ENCODE data around the gene ZNFX1. TPM values are rescaled to one million over a fixed set of nuclear protein-coding genes. Genes with fewer than 3 reads are reported as not detected.

ZNFX1 gene
- total and polyA plus RNA-seq, 9 of the 15 experiments (the other 6 are each of a cell fraction or from before 2014, with no cell fraction given) = 3.8 to 13.8 (median 10.3) TPM

DNA sequence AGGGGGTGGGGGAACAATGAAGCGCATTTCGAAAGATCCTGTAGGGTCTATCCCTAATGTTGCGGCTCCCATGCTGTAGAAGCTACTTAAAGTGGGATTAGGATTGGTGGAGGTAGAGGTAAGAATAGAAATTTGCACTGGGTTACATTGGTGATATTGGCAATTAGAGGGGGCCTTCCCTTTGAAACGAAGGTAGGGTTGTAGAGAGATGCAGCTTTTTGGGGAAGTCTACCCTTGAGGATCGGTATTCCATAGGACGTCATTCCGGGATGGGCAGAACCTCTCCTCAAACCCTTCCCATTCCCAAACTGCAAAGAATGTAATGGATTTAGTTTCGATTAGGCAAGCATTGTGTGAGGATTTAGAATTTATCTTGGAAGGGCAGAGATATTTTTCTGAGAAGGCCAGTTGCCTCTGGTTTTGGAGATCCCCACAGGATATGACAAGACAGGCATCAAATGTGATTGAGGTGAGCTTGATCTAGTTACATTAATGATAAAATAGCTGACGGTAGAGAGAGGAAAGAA is 5.4 kb upstream of the ZNFX1 start (continued):
- TF ChIP-seq SIN3A (IDR thresholded peaks at IDR 0.05; ENCODE audit: borderline replicate concordance in 2 of 2, control insufficient read depth in 1 of 2, low read depth in 2 of 2, low read length in 2 of 2) (no peak), PHTF2 (CRISPR knock-in tag; IDR thresholded peaks at IDR 0.05) (peak; percentile 48; the same call in 1 of the 2 replicates), MYC (IDR thresholded peaks at IDR 0.05; ENCODE audit: low read depth, low read length) (0 out of 2 replicates have a peak, but pooled peaks have one; percentile 2), MYC (CRISPR knock-in tag; IDR thresholded peaks at IDR 0.05; ENCODE audit: borderline replicate concordance, low read depth) (no peak), POLR2AphosphoS2 (IDR thresholded peaks at IDR 0.05; ENCODE audit: low read length) (peak; percentile 53; the same call in 1 of the 2 replicates), XRCC5 (IDR thresholded peaks at IDR 0.05; ENCODE audit: low read depth, low read length) (no peak), SMARCA5 (IDR thresholded peaks at IDR 0.05) (no peak), RFX7 (CRISPR knock-in tag; IDR thresholded peaks at IDR 0.05) (peak; percentile 82; the same call in 1 of the 2 replicates), ZNF224 (CRISPR knock-in tag; IDR thresholded peaks at IDR 0.05) (no peak)
- TF ChIP-seq, protein P1, sequence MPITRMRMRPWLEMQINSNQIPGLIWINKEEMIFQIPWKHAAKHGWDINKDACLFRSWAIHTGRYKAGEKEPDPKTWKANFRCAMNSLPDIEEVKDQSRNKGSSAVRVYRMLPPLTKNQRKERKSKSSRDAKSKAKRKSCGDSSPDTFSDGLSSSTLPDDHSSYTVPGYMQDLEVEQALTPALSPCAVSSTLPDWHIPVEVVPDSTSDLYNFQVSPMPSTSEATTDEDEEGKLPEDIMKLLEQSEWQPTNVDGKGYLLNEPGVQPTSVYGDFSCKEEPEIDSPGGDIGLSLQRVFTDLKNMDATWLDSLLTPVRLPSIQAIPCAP (CRISPR knock-in tag; IDR thresholded peaks at IDR 0.05; ENCODE audit: borderline replicate concordance) = no peak
- TF ChIP-seq, protein P2, sequence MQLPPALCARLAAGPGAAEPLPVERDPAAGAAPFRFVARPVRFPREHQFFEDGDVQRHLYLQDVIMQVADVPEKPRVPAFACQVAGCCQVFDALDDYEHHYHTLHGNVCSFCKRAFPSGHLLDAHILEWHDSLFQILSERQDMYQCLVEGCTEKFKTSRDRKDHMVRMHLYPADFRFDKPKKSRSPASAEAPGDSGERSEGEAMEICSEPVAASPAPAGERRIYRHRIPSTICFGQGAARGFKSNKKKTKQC (CRISPR knock-in tag; IDR thresholded peaks at IDR 0.05) = no peak
